Ascending aorta (tissue), 2 donors: ENCODE measurements around the gene PSMD8. TPM values are rescaled to one million over a fixed set of nuclear protein-coding genes. Genes with fewer than 3 reads are reported as not detected.

Experiments
- DNase-seq, 2 donors: peaks; one replicate each; pipeline ENCODE4 v3.0.0-alpha.2; 2019; ENCODE audit warnings: low spot score in 2 of 2
- H3K27ac ChIP-seq, 2 donors: fragments of 200-600 bp; sonication (generic); one replicate each; pipeline ENCODE4 v1.5.1; 2016 to 2017; ENCODE audit warnings: mild to moderate bottlenecking in 1 of 2
- H3K27me3 ChIP-seq: fragments of 200-600 bp; sonication (generic); one replicate; pipeline ENCODE4 v1.5.1; 2017
- H3K36me3 ChIP-seq, 2 donors: fragments of 200-600 bp; sonication (generic); one replicate each; pipeline ENCODE4 v1.5.1; 2016
- H3K4me1 ChIP-seq, 2 donors: fragments of 200-600 bp; sonication (generic); one replicate each; pipeline ENCODE4 v1.5.1; 2016 to 2017; ENCODE audit warnings: mild to moderate bottlenecking in 1 of 2
- H3K4me3 ChIP-seq, 2 donors: fragments of 200-600 bp; sonication (generic); one replicate each; pipeline ENCODE4 v1.5.1; 2016 to 2017; ENCODE audit warnings: mild to moderate bottlenecking in 1 of 2
- H3K9me3 ChIP-seq, 2 donors: fragments of 200-600 bp; sonication (generic); one replicate each; pipeline ENCODE4 v1.5.1; 2016
- intact Hi-C: fragments of 100-400 bp; cut with DNase I; formaldehyde crosslinking; loops from one replicate; pipeline ENCODE4 v1.15.1; 2023
- total RNA-seq: library from RNA; depleted of rRNA; stranded (reverse); fragments of >200 nt; gene quantifications from one replicate; pipeline ENCODE4 v1.1.0, GENCODE V29; 2016
- TF ChIP-seq, protein P1 (sequence below), 3 experiments: fragments of 200-600 bp in 2 of 3; fragments of 450-650 bp in 1 of 3; sonication (generic) in 2 of 3; IDR thresholded peaks; one replicate each; pipeline ENCODE4 v1.5.1; 2016 to 2019; ENCODE audit warnings: antibody characterized with exemption in 3 of 3, mild to moderate bottlenecking in 1 of 3, moderate library complexity in 1 of 3

Gene PSMD8
- total RNA-seq, 1 donor from 2014 or later, result 235 TPM

DNA sequence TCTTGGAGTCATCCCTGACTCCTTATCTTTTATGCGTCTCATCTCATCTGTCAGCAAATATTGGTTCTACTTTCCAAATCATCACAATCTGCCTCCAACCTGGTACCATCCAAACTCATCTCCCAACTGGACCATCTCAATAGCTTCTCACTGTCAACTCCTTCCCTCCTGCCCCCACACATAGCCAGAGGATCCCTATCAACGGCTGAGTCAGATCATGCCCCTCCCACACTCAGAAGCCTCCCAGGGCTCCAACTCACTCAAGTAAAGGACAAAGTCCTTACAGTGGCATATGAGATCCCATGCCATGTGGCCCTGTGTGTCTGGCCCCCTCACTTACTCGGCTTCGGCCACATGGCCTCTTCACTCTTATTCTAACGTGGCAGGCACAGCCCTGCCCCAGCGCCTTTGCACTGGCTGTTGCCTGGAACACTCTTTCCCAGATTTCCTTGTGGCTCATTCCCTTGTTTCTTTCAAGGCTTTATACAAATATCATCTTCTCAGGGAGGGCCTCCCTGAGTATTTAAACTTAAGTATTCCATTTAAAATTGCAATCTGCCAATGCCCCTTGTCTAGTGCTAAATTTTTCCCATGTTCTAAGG is 18.4 kb downstream of the PSMD8 start:
- H3K27ac ChIP-seq, result no peak overlapping the region
- TF ChIP-seq, protein P1, sequence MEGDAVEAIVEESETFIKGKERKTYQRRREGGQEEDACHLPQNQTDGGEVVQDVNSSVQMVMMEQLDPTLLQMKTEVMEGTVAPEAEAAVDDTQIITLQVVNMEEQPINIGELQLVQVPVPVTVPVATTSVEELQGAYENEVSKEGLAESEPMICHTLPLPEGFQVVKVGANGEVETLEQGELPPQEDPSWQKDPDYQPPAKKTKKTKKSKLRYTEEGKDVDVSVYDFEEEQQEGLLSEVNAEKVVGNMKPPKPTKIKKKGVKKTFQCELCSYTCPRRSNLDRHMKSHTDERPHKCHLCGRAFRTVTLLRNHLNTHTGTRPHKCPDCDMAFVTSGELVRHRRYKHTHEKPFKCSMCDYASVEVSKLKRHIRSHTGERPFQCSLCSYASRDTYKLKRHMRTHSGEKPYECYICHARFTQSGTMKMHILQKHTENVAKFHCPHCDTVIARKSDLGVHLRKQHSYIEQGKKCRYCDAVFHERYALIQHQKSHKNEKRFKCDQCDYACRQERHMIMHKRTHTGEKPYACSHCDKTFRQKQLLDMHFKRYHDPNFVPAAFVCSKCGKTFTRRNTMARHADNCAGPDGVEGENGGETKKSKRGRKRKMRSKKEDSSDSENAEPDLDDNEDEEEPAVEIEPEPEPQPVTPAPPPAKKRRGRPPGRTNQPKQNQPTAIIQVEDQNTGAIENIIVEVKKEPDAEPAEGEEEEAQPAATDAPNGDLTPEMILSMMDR (IDR thresholded peaks at IDR 0.05), result no peak
- peaks cover 0 to 9% of the 10 kb centered on the region in 2 donors for H3K36me3 ChIP-seq
- no peaks in the 10 kb centered on the region for H3K9me3 ChIP-seq
- H3K27me3 ChIP-seq, result no peaks in the 10 kb centered on the region
- no peak overlapping the region for H3K4me3 ChIP-seq
- no peak for DNase-seq
- intact Hi-C loops, result loop anchor here (10.0 kb wide), 1 partner anchor 322 kb away; no protein-coding TSS in a partner anchor
- H3K4me1 ChIP-seq, result peaks cover 0 to 10% of the 10 kb centered on the region in 2 donors

DNA sequence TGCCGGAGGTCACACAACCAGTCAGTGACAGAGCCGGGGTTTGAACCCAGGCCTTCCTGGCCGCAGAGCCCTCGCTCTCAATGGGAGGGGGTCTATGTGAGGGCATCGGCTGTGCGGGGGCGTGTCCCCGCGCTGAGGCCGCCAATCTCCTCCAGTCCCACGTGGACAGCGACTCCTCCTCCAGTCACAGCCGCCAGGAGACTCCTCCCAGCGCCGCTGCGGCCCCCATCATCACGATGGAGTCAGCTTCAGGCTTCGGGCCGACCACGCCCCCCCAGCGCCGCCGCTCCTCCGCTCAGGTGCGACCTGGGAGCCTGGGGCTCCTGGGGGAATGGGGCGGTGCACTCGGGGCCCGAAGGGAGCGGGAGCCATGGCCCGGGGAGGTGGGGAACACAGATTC is 20.1 kb downstream of the PSMD8 start:
- no peaks in the 10 kb centered on the region for H3K9me3 ChIP-seq
- H3K36me3 ChIP-seq, result peaks cover 0 to 9% of the 10 kb centered on the region in 2 donors
- TF ChIP-seq, protein P1 (IDR thresholded peaks at IDR 0.05), result no peak
- no peaks in the 10 kb centered on the region for H3K27me3 ChIP-seq
- no peak overlapping the region for H3K27ac ChIP-seq
- intact Hi-C loops, result loop anchor here (10.0 kb wide), 1 partner anchor 320 kb away; no protein-coding TSS in a partner anchor
- H3K4me3 ChIP-seq, result no peak overlapping the region
- no peak for DNase-seq
- H3K4me1 ChIP-seq, result peaks cover 0 to 7% of the 10 kb centered on the region in 2 donors

DNA sequence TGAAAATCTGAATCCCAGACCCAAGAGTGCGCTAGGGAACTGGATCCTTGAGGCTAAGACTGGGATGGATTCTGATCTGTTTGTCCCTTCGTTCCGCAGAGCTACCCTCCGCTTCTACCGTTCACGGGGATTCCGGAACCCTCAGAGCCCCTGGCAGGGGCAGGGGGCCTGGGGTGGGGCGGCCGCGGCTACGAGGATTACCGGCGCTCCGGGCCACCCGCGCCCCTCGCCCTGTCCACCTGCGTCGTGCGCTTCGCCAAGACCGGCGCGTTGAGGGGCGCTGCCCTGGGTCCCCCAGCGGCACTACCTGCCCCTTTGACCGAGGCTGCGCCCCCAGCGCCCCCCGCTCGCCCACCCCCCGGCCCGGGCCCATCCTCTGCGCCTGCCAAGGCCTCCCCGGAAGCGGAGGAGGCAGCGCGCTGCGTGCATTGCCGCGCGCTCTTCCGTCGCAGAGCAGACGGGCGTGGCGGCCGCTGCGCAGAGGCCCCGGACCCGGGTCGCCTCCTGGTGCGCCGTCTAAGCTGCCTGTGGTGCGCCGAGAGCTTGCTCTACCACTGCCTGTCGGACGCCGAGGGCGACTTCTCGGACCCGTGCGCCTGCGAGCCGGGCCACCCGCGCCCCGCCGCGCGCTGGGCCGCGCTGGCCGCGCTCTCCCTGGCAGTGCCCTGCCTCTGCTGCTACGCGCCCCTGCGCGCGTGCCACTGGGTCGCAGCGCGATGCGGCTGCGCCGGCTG is 21.2 kb downstream of the PSMD8 start:
- TF ChIP-seq, protein P1 (IDR thresholded peaks at IDR 0.05), result no peak
- no peaks in the 10 kb centered on the region for H3K9me3 ChIP-seq
- peak overlapping the region in 1 of 2 donors; percentile 20 for H3K4me3 ChIP-seq
- DNase-seq, result no peak
- no peaks in the 10 kb centered on the region for H3K27me3 ChIP-seq
- intact Hi-C loops, result loop anchor here (10.0 kb wide), 1 partner anchor 319 kb away; no protein-coding TSS in a partner anchor
- H3K4me1 ChIP-seq, result no peaks in the 10 kb centered on the region
- peaks cover 0 to 9% of the 10 kb centered on the region in 2 donors for H3K36me3 ChIP-seq
- H3K27ac ChIP-seq, result no peak overlapping the region

DNA sequence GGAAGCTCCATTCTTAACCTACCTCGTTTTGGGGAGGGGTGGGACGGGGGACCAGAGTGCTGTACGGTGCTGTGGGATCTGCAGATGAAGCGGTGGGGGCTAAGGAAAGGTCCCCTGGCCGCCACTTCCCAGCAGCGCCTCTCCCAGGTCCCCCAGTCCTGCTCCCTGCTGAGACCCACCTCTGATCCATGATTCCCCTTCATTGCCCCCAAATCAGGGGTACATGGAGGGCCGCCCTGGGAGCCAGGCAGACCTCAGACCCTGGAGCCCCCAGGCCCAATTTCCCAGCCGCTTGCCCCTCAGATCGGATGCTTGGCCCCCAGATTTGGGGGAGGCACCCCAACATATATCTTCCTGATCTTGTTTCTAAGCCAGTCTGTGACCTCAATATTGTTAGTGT is 24.7 kb downstream of the PSMD8 start:
- intact Hi-C loops, result loop anchor here (10.0 kb wide), 1 partner anchor 316 kb away; no protein-coding TSS in a partner anchor
- Histone ChIP-seq H3K9me3 (no peaks in the 10 kb centered on the region), H3K36me3 (no peaks in the 10 kb centered on the region), H3K27me3 (no peaks in the 10 kb centered on the region), H3K4me3 (no peak overlapping the region), H3K4me1 (peaks cover 0 to 8% of the 10 kb centered on the region in 2 donors), H3K27ac (no peak overlapping the region)
- TF ChIP-seq, protein P1 (IDR thresholded peaks at IDR 0.05), result no peak
- DNase-seq, result no peak

DNA sequence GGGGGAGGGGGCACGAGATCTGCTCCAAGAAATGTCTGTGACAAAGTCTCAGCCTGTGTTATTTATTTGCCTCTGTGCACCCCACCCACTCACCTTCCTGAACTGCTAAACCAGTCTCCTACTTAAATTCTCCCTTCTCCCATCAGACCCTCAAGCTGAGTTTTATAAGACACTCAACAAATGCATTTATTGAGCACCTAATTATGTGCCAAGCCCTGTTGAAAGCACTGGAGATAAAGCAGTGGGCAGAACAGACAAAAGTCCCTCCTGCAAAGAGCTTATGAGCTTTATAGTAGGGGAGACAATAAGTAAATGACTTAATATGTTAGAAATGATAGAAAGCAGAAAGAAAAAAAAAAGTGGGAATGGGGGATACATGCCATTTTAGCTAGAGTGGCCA is 25.2 kb downstream of the PSMD8 start:
- H3K4me1 ChIP-seq, result peaks cover 0 to 11% of the 10 kb centered on the region in 2 donors
- DNase-seq, result no peak
- no peaks in the 10 kb centered on the region for H3K36me3 ChIP-seq
- no peaks in the 10 kb centered on the region for H3K27me3 ChIP-seq
- intact Hi-C loops, result loop anchor here (10.0 kb wide), 1 partner anchor 315 kb away; no protein-coding TSS in a partner anchor
- H3K27ac ChIP-seq, result no peak overlapping the region
- H3K4me3 ChIP-seq, result no peak overlapping the region
- H3K9me3 ChIP-seq, result no peaks in the 10 kb centered on the region
- TF ChIP-seq, protein P1 (IDR thresholded peaks at IDR 0.05), result no peak
